Esophagus squamous epithelium (tissue), 5 donors: ENCODE data around the gene BCAR1. TPM values are rescaled to one million over a fixed set of nuclear protein-coding genes. Genes with fewer than 3 reads are reported as not detected.
"Not testable (repeated sequence)": the region's sequence is repeated elsewhere in the genome, so short reads cannot be mapped to it uniquely, and the experiment has no call there.

ENCODE experiments used
- DNase-seq: peaks from one replicate; lab custom pipeline; 2025; lab: John Stamatoyannopoulos, UW
- H3K27ac ChIP-seq, 4 donors: fragments of 200-600 bp; sonication (generic); one replicate each; pipeline ENCODE4 v1.5.1; 2016 to 2019; ENCODE audit warnings: mild to moderate bottlenecking in 1 of 4
- H3K27me3 ChIP-seq, 4 donors: fragments of 200-600 bp; sonication (generic); 1 replicate in 3 of 4; 2 replicates in 1 of 4; pipeline versions ENCODE4 v1.5.1 to v1.6.0; 2017 to 2021; ENCODE audit warnings: antibody characterized with exemption in 1 of 4
- H3K36me3 ChIP-seq, 3 donors: fragments of 200-600 bp; sonication (generic); one replicate each; pipeline ENCODE4 v1.5.1; 2016 to 2019
- H3K4me1 ChIP-seq, 3 donors: fragments of 200-600 bp; sonication (generic); one replicate each; pipeline ENCODE4 v1.5.1; 2017 to 2019
- H3K4me3 ChIP-seq, 4 donors: fragments of 200-600 bp; sonication (generic); 1 replicate in 3 of 4; 2 replicates in 1 of 4; pipeline ENCODE4 v1.5.1; 2016 to 2019; ENCODE audit warnings: mild to moderate bottlenecking in 2 of 4, moderate library complexity in 1 of 4
- H3K9me3 ChIP-seq, 3 donors: fragments of 200-600 bp; sonication (generic); one replicate each; pipeline ENCODE4 v1.5.1; 2016 to 2019
- CTCF ChIP-seq, 6 experiments: fragments of 450-650 bp in 4 of 6; fragments of 200-600 bp in 2 of 6; sonication (generic) in 2 of 6; IDR thresholded peaks; one replicate each; pipeline ENCODE4 v1.5.1; 2016 to 2019; ENCODE audit warnings: antibody characterized with exemption in 6 of 6, mild to moderate bottlenecking in 4 of 6, moderate library complexity in 4 of 6
- POLR2A ChIP-seq, 4 donors: fragments of 450-650 bp; IDR thresholded peaks; one replicate each; pipeline ENCODE4 v1.6.1; 2017; ENCODE audit warnings: antibody characterized with exemption in 4 of 4, mild to moderate bottlenecking in 4 of 4, moderate library complexity in 3 of 4
- WGBS, 2 donors: methylation state at CpG; one replicate each; pipeline ENCODE4 v1.1.5; 2018; 5-methylcytosine and 5-hydroxymethylcytosine counted together
- intact Hi-C: fragments of 100-400 bp; cut with DNase I; formaldehyde crosslinking; loops from one replicate; pipeline ENCODE4 v1.15.0; 2022
- total RNA-seq, 4 donors: library from RNA; depleted of rRNA; stranded (reverse); fragments of >200 nt; gene quantifications; one replicate each; pipeline ENCODE4 v1.1.0, GENCODE V29; 2016
- donor health status: DM: yes; HTN: yes; CAD: no.

The BCAR1 gene
- total RNA-seq, 4 donors from 2014 or later = 26.8 to 51.9 (median 32.1) TPM

- intact Hi-C loops = no loop called here
- Histone ChIP-seq H3K36me3 (no peaks in the 10 kb centered on the region), H3K27me3 (peaks cover 0 to 10% (median 0%) of the 10 kb centered on the region in 4 donors), H3K27ac (no peak overlapping the region), H3K4me1 (peaks cover 14 to 28% (median 17%) of the 10 kb centered on the region in 3 donors), H3K9me3 (no peaks in the 10 kb centered on the region), H3K4me3 (no peak overlapping the region)
- DNase-seq = no peak
- WGBS, 2 donors = 77 to 91% methylated on average over 3 to 5 of the region's 6 CpGs
- no peak for TF ChIP-seq CTCF (IDR thresholded peaks at IDR 0.05)
- no peak for TF ChIP-seq POLR2A (IDR thresholded peaks at IDR 0.05)
These were observed 20.1 kb upstream of the BCAR1 start for GRCh38 chr16:75271441-75272096.

- H3K9me3 ChIP-seq, H3K4me3 ChIP-seq, intact Hi-C loops, H3K36me3 ChIP-seq, H3K27ac ChIP-seq, DNase-seq: not testable (repeated sequence)
- peaks cover 14 to 48% (median 27%) of the 10 kb centered on the region in 3 donors for H3K4me1 ChIP-seq
- peaks cover 0 to 31% (median 0%) of the 10 kb centered on the region in 4 donors for H3K27me3 ChIP-seq
- WGBS, 2 donors = 76 to 93% methylated on average over 8 to 9 of the region's 9 CpGs
These were observed 17.9 kb upstream of the BCAR1 start for GRCh38 chr16:75269358-75269757.

DNA sequence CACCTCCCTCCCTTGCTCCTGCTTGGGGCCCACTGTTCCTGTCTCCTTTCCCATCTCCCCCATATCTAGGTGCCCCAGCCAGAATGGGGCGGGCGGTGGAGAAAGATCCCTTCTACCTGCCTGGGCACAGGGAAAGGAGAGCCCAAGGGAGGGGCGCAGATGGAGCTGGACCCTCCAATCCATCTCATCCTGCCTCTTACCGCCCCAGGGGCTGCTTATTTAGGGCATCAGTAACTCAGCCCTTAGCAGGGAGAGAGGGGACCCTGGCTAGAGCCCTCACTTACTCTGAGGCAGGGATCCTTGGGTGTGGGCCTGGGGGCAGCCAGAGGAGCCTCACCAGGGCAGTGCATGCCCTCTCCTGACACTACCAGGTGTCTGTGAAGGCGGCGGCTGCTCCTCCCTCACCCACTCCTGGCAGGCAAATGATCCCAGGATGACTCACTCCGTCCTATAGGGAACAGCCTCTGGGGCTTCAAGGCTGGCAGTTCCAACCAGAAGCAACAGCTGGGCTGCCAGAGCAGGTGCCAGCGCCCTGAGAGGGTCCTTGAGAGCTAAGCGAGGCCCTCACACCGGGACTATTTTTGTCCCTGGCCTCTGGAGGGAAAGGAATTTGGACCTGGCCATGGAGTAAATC is 16.3 kb upstream of the BCAR1 start:
- H3K27me3 ChIP-seq = peaks cover 0 to 31% (median 0%) of the 10 kb centered on the region in 4 donors
- no peaks in the 10 kb centered on the region for H3K36me3 ChIP-seq
- peak overlapping the region; percentile 40 to 58 (median 48) for H3K27ac ChIP-seq
- intact Hi-C loops = no loop called here
- H3K9me3 ChIP-seq = no peaks in the 10 kb centered on the region
- 55 to 67% methylated on average over 1 to 4 of the region's 10 CpGs for WGBS, 2 donors
- no peak overlapping the region for H3K4me3 ChIP-seq
- DNase-seq = no peak
- TF ChIP-seq CTCF (IDR thresholded peaks at IDR 0.05) (no peak), POLR2A (IDR thresholded peaks at IDR 0.05) (peak in 1 of 4 donors; percentile 35)
- H3K4me1 ChIP-seq = peaks cover 25 to 64% (median 43%) of the 10 kb centered on the region in 3 donors

DNA sequence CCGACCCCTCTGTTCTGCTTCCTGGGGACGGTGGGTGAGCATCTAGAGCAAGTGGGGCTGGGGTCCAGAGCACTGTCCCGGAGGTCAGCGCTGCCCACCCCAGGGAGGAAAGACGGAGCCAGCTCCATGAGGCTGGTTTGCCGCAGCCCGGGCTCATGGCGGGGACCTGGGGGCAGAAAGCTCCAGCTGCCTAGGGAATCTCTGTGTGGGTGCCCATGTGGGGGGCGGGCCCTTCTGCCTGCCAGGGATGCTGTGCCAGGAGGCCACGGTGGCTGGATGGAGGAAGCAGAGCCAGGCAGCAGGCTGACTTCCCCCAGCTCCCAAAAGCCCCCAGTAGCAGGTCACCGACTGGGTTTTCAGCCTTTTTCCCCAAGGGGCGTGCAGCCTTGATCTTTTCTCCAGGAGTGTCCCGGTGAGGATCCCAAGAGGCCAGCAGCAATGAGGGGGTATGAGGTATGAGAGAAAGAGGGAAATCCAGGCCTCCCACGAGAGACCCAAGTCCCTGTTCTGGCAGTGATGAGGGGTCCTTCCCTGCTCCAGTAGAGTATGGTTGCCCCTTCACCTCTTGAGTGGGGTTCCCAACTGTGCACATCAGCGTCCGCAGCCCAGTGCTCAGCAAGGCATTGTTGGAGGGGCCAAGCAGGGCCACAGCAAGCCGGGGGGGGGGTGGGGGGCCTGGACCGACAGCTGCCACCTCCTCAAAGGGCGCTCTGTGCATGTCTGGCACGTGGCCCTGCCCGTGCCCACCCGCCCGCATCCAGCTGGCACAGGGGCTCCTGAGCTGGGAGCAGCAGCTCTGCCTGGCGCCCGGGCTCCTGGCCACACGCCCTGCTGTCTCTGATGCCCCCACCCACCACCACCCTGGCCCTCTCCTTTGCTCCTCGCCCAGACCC is 15.6 kb upstream of the BCAR1 start:
- Histone ChIP-seq H3K9me3 (no peaks in the 10 kb centered on the region), H3K4me1 (peaks cover 29 to 67% (median 51%) of the 10 kb centered on the region in 3 donors), H3K27ac (peak overlapping the region; percentile 40 to 83 (median 56)), H3K4me3 (peak overlapping the region in 2 of 4 donors; percentile 70 to 91), H3K36me3 (no peaks in the 10 kb centered on the region), H3K27me3 (peaks cover 0 to 31% (median 0%) of the 10 kb centered on the region in 4 donors)
- intact Hi-C loops = no loop called here
- DNase-seq = no peak
- 40 to 69% methylated on average over 6 to 9 of the region's 27 CpGs for WGBS, 2 donors
- TF ChIP-seq POLR2A (IDR thresholded peaks at IDR 0.05) (no peak), CTCF (IDR thresholded peaks at IDR 0.05) (no peak)

DNA sequence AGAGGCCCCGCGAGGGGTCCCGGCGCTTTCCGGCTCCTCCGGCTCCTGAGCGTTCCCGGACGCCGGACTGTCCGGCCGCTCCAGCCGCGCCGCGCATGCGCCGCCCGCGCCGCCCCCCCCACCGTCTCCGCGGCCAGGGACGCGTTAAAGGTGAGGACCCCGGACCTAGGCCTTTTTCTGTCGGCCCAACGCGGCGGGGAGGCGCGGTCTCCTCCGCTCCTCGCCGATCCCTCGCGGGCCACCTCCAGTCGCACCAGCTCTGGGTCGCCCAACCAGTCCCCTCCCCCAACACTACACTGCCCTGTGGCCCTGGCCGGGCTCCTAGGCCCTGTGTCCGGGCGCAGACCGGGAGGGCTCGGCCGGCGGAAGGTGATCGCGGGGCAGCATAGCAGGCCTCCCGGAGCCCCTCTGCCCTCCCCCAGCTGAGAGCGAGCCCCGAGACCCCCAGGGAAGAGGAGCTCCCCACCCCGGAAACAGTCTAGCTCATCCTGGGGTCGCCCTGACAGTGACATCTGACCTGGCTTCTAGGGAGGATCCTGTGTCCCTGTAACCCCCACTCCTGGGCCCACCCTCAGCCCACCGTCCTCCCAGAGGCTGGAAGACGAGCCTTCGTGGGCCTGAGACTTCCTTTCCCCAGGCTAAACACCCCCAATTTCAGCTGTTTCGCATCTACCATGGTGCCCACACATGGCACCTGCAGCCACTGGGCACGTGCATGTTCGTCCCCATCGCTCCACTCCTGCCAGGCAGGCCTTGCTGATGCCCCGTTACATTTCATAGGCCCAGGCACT is 14.7 kb upstream of the BCAR1 start:
- H3K4me3 ChIP-seq = peak overlapping the region; percentile 65 to 91 (median 70)
- no peaks in the 10 kb centered on the region for H3K36me3 ChIP-seq
- peaks cover 29 to 71% (median 58%) of the 10 kb centered on the region in 3 donors for H3K4me1 ChIP-seq
- peaks cover 0 to 31% (median 0%) of the 10 kb centered on the region in 4 donors for H3K27me3 ChIP-seq
- intact Hi-C loops = no loop called here
- no peaks in the 10 kb centered on the region for H3K9me3 ChIP-seq
- no peak for DNase-seq
- TF ChIP-seq POLR2A (IDR thresholded peaks at IDR 0.05) (peak in 1 of 4 donors; percentile 63), CTCF (IDR thresholded peaks at IDR 0.05) (no peak)
- 63 to 64% methylated on average over 4 to 5 of the region's 62 CpGs for WGBS, 2 donors
- H3K27ac ChIP-seq = peak overlapping the region; percentile 79 to 94 (median 86)
